Measurements from ENCODE around the gene PI4KA.

Gene PI4KA

DNA sequence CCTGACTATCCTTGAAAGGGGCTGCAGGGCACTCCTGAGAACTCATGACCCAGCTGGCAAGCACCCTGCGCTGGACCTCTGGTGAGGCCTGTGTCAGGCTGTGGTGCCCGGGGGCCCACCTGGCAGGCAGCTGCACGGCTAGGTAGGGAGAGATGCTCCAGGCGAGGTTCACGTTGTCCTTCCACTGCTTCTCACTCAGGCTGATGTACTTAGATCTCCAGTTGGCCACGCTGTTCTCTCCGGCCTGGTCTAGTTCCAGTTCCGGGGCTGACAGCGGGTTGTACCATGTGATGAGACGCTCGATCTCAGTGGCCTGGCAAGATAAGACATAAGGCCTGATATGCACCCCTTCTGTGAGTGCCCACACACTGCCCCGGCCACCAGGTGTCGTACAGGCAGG lies 129.4 kb downstream of the PI4KA start:
- Histone ChIP-seq H3K4me1 (ENCODE audit: low read length) (no peaks in the 10 kb centered on the region), H3K9ac (ENCODE audit: low read length) (no peak overlapping the region), H3K27ac (ENCODE audit: low read length) (no peak overlapping the region), H2AFZ (ENCODE audit: low read depth, low read length) (no peak overlapping the region), H3K9me3 (ENCODE audit: insufficient read depth, low read length) (no peaks in the 10 kb centered on the region), H3K27me3 (ENCODE audit: low read depth, low read length) (no peaks in the 10 kb centered on the region), H3K79me2 (ENCODE audit: low read length) (no peaks in the 10 kb centered on the region), H3K4me3 (ENCODE audit: low read length) (no peak overlapping the region), H3K36me3 (replicated peaks; ENCODE audit: low read depth, low read length) (peaks cover 28% of the 10 kb centered on the region), H4K20me1 (ENCODE audit: insufficient read depth, low read length) (no peaks in the 10 kb centered on the region), H3K4me2 (ENCODE audit: low read length) (no peak overlapping the region)
- TF ChIP-seq, protein P1, sequence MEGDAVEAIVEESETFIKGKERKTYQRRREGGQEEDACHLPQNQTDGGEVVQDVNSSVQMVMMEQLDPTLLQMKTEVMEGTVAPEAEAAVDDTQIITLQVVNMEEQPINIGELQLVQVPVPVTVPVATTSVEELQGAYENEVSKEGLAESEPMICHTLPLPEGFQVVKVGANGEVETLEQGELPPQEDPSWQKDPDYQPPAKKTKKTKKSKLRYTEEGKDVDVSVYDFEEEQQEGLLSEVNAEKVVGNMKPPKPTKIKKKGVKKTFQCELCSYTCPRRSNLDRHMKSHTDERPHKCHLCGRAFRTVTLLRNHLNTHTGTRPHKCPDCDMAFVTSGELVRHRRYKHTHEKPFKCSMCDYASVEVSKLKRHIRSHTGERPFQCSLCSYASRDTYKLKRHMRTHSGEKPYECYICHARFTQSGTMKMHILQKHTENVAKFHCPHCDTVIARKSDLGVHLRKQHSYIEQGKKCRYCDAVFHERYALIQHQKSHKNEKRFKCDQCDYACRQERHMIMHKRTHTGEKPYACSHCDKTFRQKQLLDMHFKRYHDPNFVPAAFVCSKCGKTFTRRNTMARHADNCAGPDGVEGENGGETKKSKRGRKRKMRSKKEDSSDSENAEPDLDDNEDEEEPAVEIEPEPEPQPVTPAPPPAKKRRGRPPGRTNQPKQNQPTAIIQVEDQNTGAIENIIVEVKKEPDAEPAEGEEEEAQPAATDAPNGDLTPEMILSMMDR (IDR thresholded peaks at IDR 0.05; ENCODE audit: low read depth, low read length), result no peak
- no peak for TF ChIP-seq EZH2phosphoT487 (IDR thresholded peaks at IDR 0.05; ENCODE audit: low read depth)

DNA sequence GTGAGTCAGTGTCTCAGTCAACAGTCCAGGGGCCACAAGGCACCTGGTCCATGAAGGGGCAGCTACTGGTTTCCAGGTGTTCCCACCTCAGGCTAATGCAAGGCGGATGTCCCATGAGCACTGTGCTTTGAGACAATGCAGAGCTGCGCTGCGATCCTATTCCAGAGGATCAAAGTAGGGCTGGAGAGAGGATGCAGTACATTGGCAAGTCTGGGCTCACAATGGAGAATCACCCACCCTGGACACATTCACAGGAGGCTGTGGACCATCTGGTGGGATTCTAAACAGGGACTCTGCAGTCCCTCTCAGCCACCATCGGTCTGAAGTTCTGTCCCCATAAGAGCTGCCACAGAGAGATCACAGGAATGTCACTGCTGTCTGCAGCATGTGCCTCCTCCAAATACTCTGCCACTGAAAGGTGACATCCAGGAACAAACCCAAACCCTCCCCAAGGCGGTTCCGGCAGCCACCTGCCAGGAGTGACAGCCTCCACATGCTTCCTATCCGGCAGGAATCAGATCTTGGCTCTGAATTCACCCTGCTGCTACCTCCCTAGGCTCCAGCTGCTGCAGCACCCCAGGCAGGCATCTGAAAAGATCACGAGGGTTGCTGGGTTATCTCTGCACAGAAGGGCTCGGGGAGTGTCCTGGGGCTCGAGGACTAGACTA lies 130.0 kb downstream of the PI4KA start:
- Histone ChIP-seq H3K9ac (ENCODE audit: low read length) (no peak overlapping the region), H3K9me3 (ENCODE audit: insufficient read depth, low read length) (no peaks in the 10 kb centered on the region), H3K27me3 (ENCODE audit: low read depth, low read length) (no peaks in the 10 kb centered on the region), H3K4me2 (ENCODE audit: low read length) (no peak overlapping the region), H3K4me3 (ENCODE audit: low read length) (no peak overlapping the region), H3K27ac (ENCODE audit: low read length) (no peak overlapping the region), H3K36me3 (replicated peaks; ENCODE audit: low read depth, low read length) (peaks cover 28% of the 10 kb centered on the region), H4K20me1 (ENCODE audit: insufficient read depth, low read length) (no peaks in the 10 kb centered on the region), H3K79me2 (ENCODE audit: low read length) (no peaks in the 10 kb centered on the region), H2AFZ (ENCODE audit: low read depth, low read length) (no peak overlapping the region), H3K4me1 (ENCODE audit: low read length) (no peaks in the 10 kb centered on the region)
- TF ChIP-seq EZH2phosphoT487 (IDR thresholded peaks at IDR 0.05; ENCODE audit: low read depth), result no peak
- TF ChIP-seq, protein P1 (IDR thresholded peaks at IDR 0.05; ENCODE audit: low read depth, low read length), result no peak

DNA sequence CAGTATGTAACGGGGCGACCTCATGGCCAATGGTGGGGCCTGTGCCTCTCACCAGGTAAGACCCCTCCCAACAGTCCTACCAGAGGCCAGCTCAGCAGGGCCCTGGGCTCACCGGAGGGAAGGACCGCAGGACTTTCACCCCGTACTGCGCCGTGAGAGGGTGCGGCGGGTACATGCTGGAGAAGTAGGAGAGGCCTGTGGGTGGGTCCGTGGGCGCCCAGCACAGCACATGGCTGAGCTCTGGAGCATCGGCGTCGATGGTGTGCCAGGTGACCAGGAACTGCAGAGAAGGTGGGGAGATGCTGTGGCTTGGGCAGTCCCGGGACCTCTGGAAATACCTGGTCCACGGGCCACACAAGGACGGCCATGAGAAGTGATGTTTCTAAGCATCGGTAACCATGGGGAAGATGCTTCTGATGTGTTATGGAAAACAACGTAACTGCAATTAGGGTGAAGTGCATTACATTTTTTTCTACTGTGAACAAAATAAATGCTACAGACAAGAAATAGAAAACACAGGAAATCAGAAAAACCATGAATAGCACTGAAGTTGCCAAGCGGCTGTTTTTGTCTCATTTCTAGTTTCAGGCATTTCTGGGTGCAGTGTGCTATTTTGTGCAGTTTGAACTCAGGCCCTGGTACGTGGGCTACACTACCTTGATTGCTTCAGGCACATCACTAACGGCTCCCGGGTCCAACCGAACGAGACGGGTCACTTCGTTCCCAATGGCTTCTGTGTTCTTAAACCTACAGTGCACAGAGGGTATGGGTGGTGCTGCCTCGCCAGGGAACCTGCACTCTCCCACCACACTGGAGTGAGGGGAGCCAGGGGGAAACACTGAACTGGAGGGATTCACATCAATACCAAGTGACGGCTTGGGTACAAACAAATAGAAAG lies 131.2 kb downstream of the PI4KA start:
- H3K27ac ChIP-seq (ENCODE audit: low read length), result no peak overlapping the region

More for the DNA sequence above, 131.2 kb downstream of the PI4KA start:
- Histone ChIP-seq H2AFZ (ENCODE audit: low read depth, low read length) (no peak overlapping the region), H3K4me1 (ENCODE audit: low read length) (no peaks in the 10 kb centered on the region), H3K9ac (ENCODE audit: low read length) (no peak overlapping the region), H3K79me2 (ENCODE audit: low read length) (no peaks in the 10 kb centered on the region), H3K4me2 (ENCODE audit: low read length) (no peak overlapping the region), H3K27me3 (ENCODE audit: low read depth, low read length) (no peaks in the 10 kb centered on the region), H4K20me1 (ENCODE audit: insufficient read depth, low read length) (no peaks in the 10 kb centered on the region), H3K4me3 (ENCODE audit: low read length) (no peak overlapping the region), H3K36me3 (replicated peaks; ENCODE audit: low read depth, low read length) (peaks cover 28% of the 10 kb centered on the region), H3K9me3 (ENCODE audit: insufficient read depth, low read length) (no peaks in the 10 kb centered on the region)
- TF ChIP-seq, protein P1 (IDR thresholded peaks at IDR 0.05; ENCODE audit: low read depth, low read length), result no peak
- TF ChIP-seq EZH2phosphoT487 (IDR thresholded peaks at IDR 0.05; ENCODE audit: low read depth), result no peak
